ENCODE measurements around the gene NRIP1.

- no peak for TF ChIP-seq EZH2phosphoT487 (IDR thresholded peaks at IDR 0.05; ENCODE audit: borderline replicate concordance)
- TF ChIP-seq, protein P1, sequence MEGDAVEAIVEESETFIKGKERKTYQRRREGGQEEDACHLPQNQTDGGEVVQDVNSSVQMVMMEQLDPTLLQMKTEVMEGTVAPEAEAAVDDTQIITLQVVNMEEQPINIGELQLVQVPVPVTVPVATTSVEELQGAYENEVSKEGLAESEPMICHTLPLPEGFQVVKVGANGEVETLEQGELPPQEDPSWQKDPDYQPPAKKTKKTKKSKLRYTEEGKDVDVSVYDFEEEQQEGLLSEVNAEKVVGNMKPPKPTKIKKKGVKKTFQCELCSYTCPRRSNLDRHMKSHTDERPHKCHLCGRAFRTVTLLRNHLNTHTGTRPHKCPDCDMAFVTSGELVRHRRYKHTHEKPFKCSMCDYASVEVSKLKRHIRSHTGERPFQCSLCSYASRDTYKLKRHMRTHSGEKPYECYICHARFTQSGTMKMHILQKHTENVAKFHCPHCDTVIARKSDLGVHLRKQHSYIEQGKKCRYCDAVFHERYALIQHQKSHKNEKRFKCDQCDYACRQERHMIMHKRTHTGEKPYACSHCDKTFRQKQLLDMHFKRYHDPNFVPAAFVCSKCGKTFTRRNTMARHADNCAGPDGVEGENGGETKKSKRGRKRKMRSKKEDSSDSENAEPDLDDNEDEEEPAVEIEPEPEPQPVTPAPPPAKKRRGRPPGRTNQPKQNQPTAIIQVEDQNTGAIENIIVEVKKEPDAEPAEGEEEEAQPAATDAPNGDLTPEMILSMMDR (IDR thresholded peaks at IDR 0.05 in 2 of 3, conservative IDR thresholded peaks at IDR 0.05 in 1 of 3; ENCODE audit: borderline replicate concordance in 1 of 3, insufficient read depth in 1 of 3, low read depth in 2 of 3, low read length in 2 of 3), result no peak
- TF ChIP-seq POLR2A (IDR thresholded peaks at IDR 0.05; ENCODE audit: borderline replicate concordance, extremely low read depth, insufficient read depth, insufficient read length), result no peak
- TF ChIP-seq EZH2 (IDR thresholded peaks at IDR 0.05), result no peak
- TF ChIP-seq RAD21 (IDR thresholded peaks at IDR 0.05; ENCODE audit: low read depth), result no peak
- TF ChIP-seq POLR2AphosphoS5 (IDR thresholded peaks at IDR 0.05; ENCODE audit: low read depth, low read length), result no peak
- TF ChIP-seq REST (IDR thresholded peaks at IDR 0.05; ENCODE audit: low read depth), result no peak
These were observed 147.0 kb downstream of the NRIP1 start for GRCh38 chr21:14917762-14918161.

Data from HCT116 (cell line).